Adipocyte (in vitro differentiated cells): ENCODE data around the gene E4F1.
"Not testable (repeated sequence)": the region's sequence is repeated elsewhere in the genome, so short reads cannot be mapped to it uniquely, and the experiment has no call there.

Experiments
- DNase-seq: peaks from one replicate; pipeline ENCODE4 v3.0.0-alpha.2; 2015; ENCODE audit warnings: low read depth
- H3K27me3 ChIP-seq: replicated peaks from 2 replicates; pipeline ENCODE4 v1.7.0; 2013; ENCODE audit warnings: mild to moderate bottlenecking, low read length, moderate library complexity; ENCODE audit not compliant: control insufficient read depth, insufficient read depth
- H3K36me3 ChIP-seq: 2 replicates; pipeline ENCODE4 v1.7.0; 2013; ENCODE audit warnings: low read length, mild to moderate bottlenecking, moderate library complexity; ENCODE audit not compliant: control insufficient read depth, insufficient read depth, severe bottlenecking
- H3K4me1 ChIP-seq: 2 replicates; pipeline ENCODE4 v1.7.0; 2013; ENCODE audit warnings: mild to moderate bottlenecking, low read length, moderate library complexity; ENCODE audit not compliant: control insufficient read depth, insufficient read depth
- H3K4me3 ChIP-seq: 2 replicates; pipeline ENCODE4 v1.7.0; 2013; ENCODE audit warnings: mild to moderate bottlenecking, low read length, moderate library complexity
- H3K9ac ChIP-seq: 2 replicates; pipeline ENCODE4 v1.7.0; 2013; ENCODE audit warnings: mild to moderate bottlenecking, low read length, moderate library complexity
- H3K9me3 ChIP-seq: 2 replicates; pipeline ENCODE4 v1.7.0; 2013; ENCODE audit warnings: mild to moderate bottlenecking, low read length, moderate library complexity; ENCODE audit not compliant: control insufficient read depth

E4F1 gene

GRCh38 chr16:2256531-2257140, 33.2 kb downstream of the E4F1 start:
- Histone ChIP-seq H3K9ac (no peak overlapping the region), H3K4me1 (peaks cover 8% of the 10 kb centered on the region), H3K27me3 (no peaks in the 10 kb centered on the region), H3K9me3 (no peaks in the 10 kb centered on the region), H3K4me3 (no peak overlapping the region), H3K36me3 (peaks cover 95% of the 10 kb centered on the region)
- no peak for DNase-seq

GRCh38 chr16:2257726-2258125, 34.3 kb downstream of the E4F1 start:
- Histone ChIP-seq H3K36me3 (peaks cover 99% of the 10 kb centered on the region), H3K9me3 (no peaks in the 10 kb centered on the region), H3K9ac (no peak overlapping the region)

GRCh38 chr16:2258530-2258929, 35.1 kb downstream of the E4F1 start:
- not testable (repeated sequence) for H3K9me3 ChIP-seq, H3K4me1 ChIP-seq, H3K4me3 ChIP-seq, DNase-seq, H3K9ac ChIP-seq, H3K27me3 ChIP-seq
- H3K36me3 ChIP-seq, result peaks cover 99% of the 10 kb centered on the region

More at GRCh38 chr16:2257726-2258125, 34.3 kb downstream of the E4F1 start:
- no peaks in the 10 kb centered on the region for H3K4me1 ChIP-seq
- DNase-seq, result no peak
- H3K4me3 ChIP-seq, result no peak overlapping the region
- H3K27me3 ChIP-seq, result no peaks in the 10 kb centered on the region

GRCh38 chr16:2260250-2260649, 36.9 kb downstream of the E4F1 start:
- no peaks in the 10 kb centered on the region for H3K4me1 ChIP-seq
- no peak for DNase-seq
- peaks cover 90% of the 10 kb centered on the region for H3K36me3 ChIP-seq
- no peak overlapping the region for H3K4me3 ChIP-seq
- no peaks in the 10 kb centered on the region for H3K9me3 ChIP-seq
- H3K9ac ChIP-seq, result no peak overlapping the region
- H3K27me3 ChIP-seq, result no peaks in the 10 kb centered on the region

GRCh38 chr16:2263026-2263425, 39.6 kb downstream of the E4F1 start:
- H3K9me3 ChIP-seq, H3K27me3 ChIP-seq, H3K4me3 ChIP-seq, DNase-seq, H3K9ac ChIP-seq: not testable (repeated sequence)
- H3K36me3 ChIP-seq, result peaks cover 62% of the 10 kb centered on the region
- peaks cover 13% of the 10 kb centered on the region for H3K4me1 ChIP-seq

GRCh38 chr16:2266887-2267286, 43.5 kb downstream of the E4F1 start:
- H3K4me1 ChIP-seq, result peaks cover 28% of the 10 kb centered on the region
- peak overlapping the region; percentile 91 for H3K9ac ChIP-seq
- not testable (repeated sequence) for H3K27me3 ChIP-seq, H3K9me3 ChIP-seq
- DNase-seq, result peak; percentile 48
- H3K36me3 ChIP-seq, result peaks cover 25% of the 10 kb centered on the region
- peak overlapping the region; percentile 91 for H3K4me3 ChIP-seq

GRCh38 chr16:2267505-2267912, 44.1 kb downstream of the E4F1 start:
- not testable (repeated sequence) for DNase-seq, H3K27me3 ChIP-seq, H3K9me3 ChIP-seq
- Histone ChIP-seq H3K36me3 (peaks cover 19% of the 10 kb centered on the region), H3K4me3 (peak overlapping the region; percentile 91), H3K4me1 (peaks cover 28% of the 10 kb centered on the region), H3K9ac (peak overlapping the region; percentile 91)

GRCh38 chr16:2267913-2268666, 44.7 kb downstream of the E4F1 start, which contains the start of gene RNPS1:
Gene RNPS1 (minus strand): TSS chr16:2268126. CDS start chr16:2264643, 3,483 bp downstream.
- H3K9ac ChIP-seq, result peak within 1 kb of the TSS; percentile 91
- peak; percentile 98 for DNase-seq
- peaks cover 13% of the 10 kb centered on the region for H3K36me3 ChIP-seq
- H3K27me3 ChIP-seq, result no peaks in the 10 kb centered on the region
- H3K4me3 ChIP-seq, result peak within 1 kb of the TSS; percentile 91
- no peaks in the 10 kb centered on the region for H3K9me3 ChIP-seq
- H3K4me1 ChIP-seq, result peaks cover 28% of the 10 kb centered on the region

- H3K9me3 ChIP-seq, result no peaks in the 10 kb centered on the region
- H3K27me3 ChIP-seq, result no peaks in the 10 kb centered on the region
- H3K36me3 ChIP-seq, result no peaks in the 10 kb centered on the region
- H3K4me3 ChIP-seq, result peak overlapping the region; percentile 91
- DNase-seq, result no peak
- H3K9ac ChIP-seq, result peak overlapping the region; percentile 91
- H3K4me1 ChIP-seq, result peaks cover 28% of the 10 kb centered on the region
Measured at GRCh38 chr16:2270070-2270462, 46.7 kb downstream of the E4F1 start.

GRCh38 chr16:2270588-2271470, 47.4 kb downstream of the E4F1 start:
- H3K4me3 ChIP-seq, result no peak overlapping the region
- no peaks in the 10 kb centered on the region for H3K9me3 ChIP-seq
- H3K36me3 ChIP-seq, result no peaks in the 10 kb centered on the region
- H3K4me1 ChIP-seq, result peaks cover 25% of the 10 kb centered on the region
- H3K27me3 ChIP-seq, result no peaks in the 10 kb centered on the region
- DNase-seq, result no peak
- H3K9ac ChIP-seq, result peak overlapping the region; percentile 91
